Posterior cingulate gyrus (tissue), 11 donors: ENCODE results near the gene IER2.

Experiments
- DNase-seq, 10 donors: peaks; one replicate each; pipeline versions ENCODE4 v3.0.0 to v3.0.0-alpha.2; 2020 to 2021; ENCODE audit warnings: mixed read lengths in 3 of 10
- intact Hi-C: fragments of 100-400 bp; cut with DNase I; formaldehyde crosslinking; loops from one replicate; pipeline ENCODE4 v1.15.1; 2023

Gene IER2

GRCh38 chr19:13150187-13150930, at the start of gene IER2, which contains the start of gene STX10:
Gene IER2, plus strand, starts transcription at chr19:13150411. Its CDS starts 2,776 bp downstream, at chr19:13153187.
Gene STX10, minus strand, starts transcription at chr19:13150375. Its CDS starts 202 bp downstream, at chr19:13150173.
- intact Hi-C loops: loop anchor here (1.0 kb wide), 1 partner anchor 32 kb away; the partner anchor contains the start of gene NACC1
- peak; percentile 95 to 99 (median 97) for DNase-seq

- DNase-seq: peak in 1 of 10 donors; percentile 19
- intact Hi-C loops: no loop called here
Observed at GRCh38 chr19:13100841-13101589, 49.2 kb upstream of the IER2 start.

GRCh38 chr19:13101590-13102415, 48.4 kb upstream of the IER2 start:
- intact Hi-C loops: no loop called here
- DNase-seq: no peak

- no peak for DNase-seq
- intact Hi-C loops: no loop called here
Observed at GRCh38 chr19:13102416-13102665, 47.9 kb upstream of the IER2 start.

GRCh38 chr19:13102666-13103580, 47.3 kb upstream of the IER2 start, which contains the start of gene LYL1:
Gene LYL1, minus strand, starts transcription at chr19:13102858. Its CDS starts 1,687 bp downstream, at chr19:13101171.
- no peak for DNase-seq
- intact Hi-C loops: no loop called here

GRCh38 chr19:13103581-13104359, 46.4 kb upstream of the IER2 start:
- no peak for DNase-seq
- intact Hi-C loops: no loop called here

GRCh38 chr19:13104360-13104847, 45.8 kb upstream of the IER2 start:
- intact Hi-C loops: no loop called here
- DNase-seq: peak in 6 of 10 donors; percentile 56 to 92 (median 70)

GRCh38 chr19:13104848-13105711, 45.1 kb upstream of the IER2 start:
- DNase-seq: no peak
- intact Hi-C loops: no loop called here

- peak in 1 of 10 donors; percentile 45 for DNase-seq
- intact Hi-C loops: no loop called here
Observed at GRCh38 chr19:13109361-13110098, 40.7 kb upstream of the IER2 start.

- intact Hi-C loops: no loop called here
- DNase-seq: peak in 1 of 10 donors; percentile 80
Observed at GRCh38 chr19:13110099-13110610, 40.1 kb upstream of the IER2 start.

GRCh38 chr19:13112555-13112954, 37.7 kb upstream of the IER2 start:
- DNase-seq: peak in 1 of 10 donors; percentile 57
- intact Hi-C loops: no loop called here

- intact Hi-C loops: no loop called here
- no peak for DNase-seq
Observed at GRCh38 chr19:13115936-13116281, 34.3 kb upstream of the IER2 start.

GRCh38 chr19:13116282-13117175, 33.7 kb upstream of the IER2 start, which contains the start of gene TRMT1:
Gene TRMT1, minus strand, starts transcription at chr19:13116740. Its CDS starts 341 bp downstream, at chr19:13116399.
- DNase-seq: peak; percentile 89 to 98 (median 92)
- intact Hi-C loops: no loop called here

- intact Hi-C loops: no loop called here
- peak in 1 of 10 donors; percentile 55 for DNase-seq
Observed at GRCh38 chr19:13117176-13117771, 32.9 kb upstream of the IER2 start.

- intact Hi-C loops: loop anchor here (1.0 kb wide), 1 partner anchor 32 kb away; the partner anchor contains the start of genes IER2 and STX10
Observed at GRCh38 chr19:13117772-13118423, 32.3 kb upstream of the IER2 start, which contains the start of gene NACC1. Gene NACC1, plus strand, starts transcription at chr19:13118264. Its CDS starts 16,944 bp downstream, at chr19:13135208.

More at GRCh38 chr19:13117772-13118423, 32.3 kb upstream of the IER2 start, which contains the start of gene NACC1:
- DNase-seq: peak; percentile 87 to 99 (median 90)
